Cardiac muscle cell (in vitro differentiated cells and primary cell): Measurements from ENCODE around the gene CWC15. TPM values are rescaled to one million over a fixed set of nuclear protein-coding genes. Genes with fewer than 3 reads are reported as not detected.
"Not testable (repeated sequence)": the region's sequence is repeated elsewhere in the genome, so short reads cannot be mapped to it uniquely, and the experiment has no call there.

Source experiments
- DNase-seq, 2 donors: peaks; one replicate each; pipeline versions ENCODE4 v3.0.0 to v3.0.0-alpha.2; 2010 to 2017; ENCODE audit warnings: low read depth in 1 of 2, low spot score in 1 of 2
- H3K27ac ChIP-seq: fragments of 200-600 bp; sonication (generic); 2 replicates; pipeline ENCODE4 v1.5.1; 2016
- H3K27me3 ChIP-seq: fragments of 200-600 bp; sonication (generic); 2 replicates; pipeline ENCODE4 v1.6.0; 2016; ENCODE audit warnings: control low read depth
- H3K36me3 ChIP-seq: fragments of 200-600 bp; sonication (generic); 2 replicates; pipeline ENCODE4 v1.5.1; 2016; ENCODE audit warnings: control low read depth
- H3K4me1 ChIP-seq: fragments of 200-600 bp; sonication (generic); 2 replicates; pipeline ENCODE4 v1.8.1; 2017; ENCODE audit warnings: low read depth, mild to moderate bottlenecking, mixed run types
- H3K4me3 ChIP-seq: fragments of 200-600 bp; sonication (generic); 2 replicates; pipeline ENCODE4 v1.5.1; 2016; ENCODE audit warnings: mild to moderate bottlenecking
- H3K9me3 ChIP-seq: fragments of 200-600 bp; sonication (generic); 2 replicates; pipeline ENCODE4 v1.5.1; 2017; ENCODE audit warnings: low read depth, mild to moderate bottlenecking, control low read depth
- CTCF ChIP-seq: IDR thresholded peaks from 2 replicates; pipeline ENCODE4 v1.5.1; 2012; ENCODE audit warnings: low read depth, mild to moderate bottlenecking, low read length
- polyA plus RNA-seq: library from polyadenylated mRNA; unstranded; fragments of >200 nt; fragmentation: Nextera tagmentation; extraction: Ambion mirVana; gene quantifications from 2 replicates; pipeline ENCODE4 v1.2.1, GENCODE V29; 2016
- total RNA-seq: library from RNA; depleted of rRNA; stranded (reverse); fragments of >200 nt; gene quantifications from 2 replicates; pipeline ENCODE4 v1.2.3, GENCODE V29; 2016

Gene CWC15
- total and polyA plus RNA-seq, 2 experiments from 2014 or later, result 55.9 to 77.8 TPM

- H3K4me3 ChIP-seq, result no peak overlapping the region
- H3K9me3 ChIP-seq, result no peaks in the 10 kb centered on the region
- no peaks in the 10 kb centered on the region for H3K27me3 ChIP-seq
- H3K4me1 ChIP-seq, result no peaks in the 10 kb centered on the region
- DNase-seq, result peak in 1 of 2 donors; percentile 46
- H3K36me3 ChIP-seq, result no peaks in the 10 kb centered on the region
- TF ChIP-seq CTCF, result no peak
- H3K27ac ChIP-seq, result no peak overlapping the region
Measured at GRCh38 chr11:94938095-94939055, 35.0 kb downstream of the CWC15 start.

GRCh38 chr11:94934846-94935245 lies 38.5 kb downstream of the CWC15 start:
- Histone ChIP-seq H3K4me1 (no peaks in the 10 kb centered on the region), H3K4me3 (no peak overlapping the region), H3K36me3 (no peaks in the 10 kb centered on the region), H3K9me3 (no peaks in the 10 kb centered on the region), H3K27ac (no peak overlapping the region), H3K27me3 (no peaks in the 10 kb centered on the region)
- no peak for TF ChIP-seq CTCF
- no peak for DNase-seq

GRCh38 chr11:94934362-94934761 lies 39.0 kb downstream of the CWC15 start:
- Histone ChIP-seq H3K9me3 (no peaks in the 10 kb centered on the region), H3K27ac (no peak overlapping the region), H3K4me1 (no peaks in the 10 kb centered on the region), H3K36me3 (no peaks in the 10 kb centered on the region), H3K4me3 (no peak overlapping the region), H3K27me3 (no peaks in the 10 kb centered on the region)
- TF ChIP-seq CTCF, result no peak
- peak in 1 of 2 donors; percentile 39 for DNase-seq

- no peak overlapping the region for H3K27ac ChIP-seq
- H3K4me1 ChIP-seq, result peaks cover 2% of the 10 kb centered on the region
- H3K4me3 ChIP-seq, result no peak overlapping the region
- TF ChIP-seq CTCF, result no peak
- H3K36me3 ChIP-seq, result no peaks in the 10 kb centered on the region
- no peaks in the 10 kb centered on the region for H3K27me3 ChIP-seq
- peak in 1 of 2 donors; percentile 91 for DNase-seq
- no peaks in the 10 kb centered on the region for H3K9me3 ChIP-seq
Measured at GRCh38 chr11:94933223-94934130, 39.9 kb downstream of the CWC15 start.

- H3K4me3 ChIP-seq, result no peak overlapping the region
- H3K27ac ChIP-seq, result no peak overlapping the region
- DNase-seq, result no peak
- no peaks in the 10 kb centered on the region for H3K27me3 ChIP-seq
- no peaks in the 10 kb centered on the region for H3K9me3 ChIP-seq
- no peak for TF ChIP-seq CTCF
- H3K4me1 ChIP-seq, result peaks cover 3% of the 10 kb centered on the region
- no peaks in the 10 kb centered on the region for H3K36me3 ChIP-seq
Measured at GRCh38 chr11:94932503-94932902, 40.9 kb downstream of the CWC15 start.

GRCh38 chr11:94932072-94932471 lies 41.3 kb downstream of the CWC15 start:
- not testable (repeated sequence) for H3K27ac ChIP-seq, H3K27me3 ChIP-seq, H3K4me1 ChIP-seq, DNase-seq, H3K4me3 ChIP-seq, H3K36me3 ChIP-seq, H3K9me3 ChIP-seq
